Stimulated activated CD4-positive, alpha-beta T cell treated with anti-CD3 and anti-CD28 coated beads, Interleukin-12 subunit alpha, Interleukin-12 subunit beta, amount 100 ng/mL, for 24 hours (primary cell): ENCODE data around the gene C11orf97.
"Not testable (repeated sequence)": the region's sequence is repeated elsewhere in the genome, so short reads cannot be mapped to it uniquely, and the experiment has no call there.

Source experiments
- DNase-seq, 2 experiments: peaks; one replicate each; pipeline ENCODE4 v3.0.0-alpha.2; 2020; ENCODE audit warnings: low read depth in 2 of 2

C11orf97 gene

DNA sequence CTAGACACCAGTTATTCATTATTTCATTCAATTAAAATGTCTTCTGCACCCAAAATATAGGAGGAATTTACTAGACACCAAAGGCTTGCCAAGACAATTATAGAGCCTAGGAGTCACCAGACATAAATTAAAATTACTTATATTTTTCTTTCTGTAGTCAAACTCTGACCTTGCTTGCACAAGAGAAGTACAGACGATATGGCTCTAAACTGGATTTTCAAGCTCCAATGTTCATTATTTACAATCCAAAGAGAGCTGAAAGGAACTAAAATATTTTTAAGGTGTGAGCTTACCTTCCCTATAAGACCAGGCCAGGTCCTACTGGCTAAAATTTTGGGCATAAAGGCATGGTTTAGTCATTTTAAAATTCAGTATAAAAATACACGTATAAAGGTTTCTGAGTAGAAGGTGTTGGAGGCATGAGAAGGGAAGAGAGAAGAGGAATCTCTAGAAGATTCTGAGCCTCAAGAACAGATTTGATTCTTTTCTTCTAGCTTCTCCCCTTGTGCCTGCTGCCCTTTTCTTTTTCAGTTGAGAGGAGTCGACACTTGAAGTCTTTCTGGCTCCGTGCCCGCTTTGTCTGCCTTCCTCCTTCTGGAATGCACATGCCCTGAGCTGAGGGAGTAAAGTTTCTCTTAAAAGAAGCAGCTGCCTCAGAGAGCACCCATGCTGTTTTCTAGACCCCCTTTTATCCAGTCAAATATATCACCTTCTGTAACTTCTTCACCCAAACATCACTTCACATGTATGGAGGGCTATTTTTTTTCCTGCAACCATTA is 13.5 kb downstream of the C11orf97 start:
- DNase-seq, result no peak

- no peak for DNase-seq
Measured at GRCh38 chr11:94526645-94527438, 14.6 kb downstream of the C11orf97 start.

DNA sequence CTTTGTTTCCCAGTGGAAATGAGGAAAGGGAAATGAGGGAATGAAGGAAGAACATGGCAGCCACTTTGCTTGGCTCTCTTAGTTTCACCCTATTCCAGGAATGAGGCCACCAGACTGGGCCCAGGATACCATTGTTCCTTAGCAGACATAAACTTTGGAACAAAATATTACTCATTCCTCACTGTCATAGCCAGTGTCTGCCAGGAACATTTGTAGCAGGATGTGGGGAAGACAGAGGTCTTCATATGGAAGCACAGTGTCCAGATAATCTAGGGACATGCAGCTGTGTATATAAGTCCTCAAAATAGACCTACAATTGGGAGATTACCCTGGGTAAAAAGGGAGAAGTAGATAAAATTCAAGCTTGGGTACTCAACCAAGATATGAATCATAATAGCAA is 16.3 kb downstream of the C11orf97 start:
- DNase-seq, result no peak

GRCh38 chr11:94532211-94532610 is 19.9 kb downstream of the C11orf97 start:
- no peak for DNase-seq

- DNase-seq, result no peak
Measured at GRCh38 chr11:94533206-94533605, 20.9 kb downstream of the C11orf97 start.

- DNase-seq, result no peak
Measured at GRCh38 chr11:94533696-94534630, 21.7 kb downstream of the C11orf97 start.

GRCh38 chr11:94536386-94536785 is 24.1 kb downstream of the C11orf97 start:
- DNase-seq, result no peak

GRCh38 chr11:94537031-94537600 is 24.9 kb downstream of the C11orf97 start:
- DNase-seq, result no peak

GRCh38 chr11:94539420-94539819 is 27.2 kb downstream of the C11orf97 start:
- DNase-seq, result no peak

- peak; percentile 56 to 73 for DNase-seq
Measured at GRCh38 chr11:94543695-94544645, 31.7 kb downstream of the C11orf97 start, which contains the start of gene FUT4. TSS of gene FUT4 (plus strand) at chr11:94543921. CDS start at chr11:94544134, 213 bp downstream.

- no peak for DNase-seq
Measured at GRCh38 chr11:94544646-94545263, 32.5 kb downstream of the C11orf97 start.

GRCh38 chr11:94545264-94546161 is 33.3 kb downstream of the C11orf97 start:
- no peak for DNase-seq

GRCh38 chr11:94546162-94546470 is 33.9 kb downstream of the C11orf97 start:
- no peak for DNase-seq

- DNase-seq, result no peak
Measured at GRCh38 chr11:94546886-94547285, 34.6 kb downstream of the C11orf97 start.

DNA sequence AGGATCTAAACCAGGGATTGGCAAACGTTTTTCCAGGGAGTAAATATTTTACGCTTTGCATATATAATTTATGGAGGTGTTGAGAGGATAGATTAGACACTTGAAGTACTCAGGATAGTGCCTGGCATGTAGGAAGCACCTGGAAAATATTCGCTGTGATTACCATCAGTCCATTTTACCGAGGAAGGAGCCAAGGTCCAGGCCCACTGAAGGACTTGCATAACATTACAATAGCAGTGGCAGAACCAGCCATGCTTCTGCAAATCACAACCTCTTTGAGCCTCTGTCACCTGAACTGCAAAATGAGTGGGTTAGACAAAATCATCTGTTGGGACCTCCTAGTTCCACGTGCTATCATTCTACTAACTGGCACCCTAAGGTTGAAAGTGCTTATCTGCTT is 36.9 kb downstream of the C11orf97 start:
- no peak for DNase-seq

- no peak for DNase-seq
Measured at GRCh38 chr11:94550513-94550912, 38.3 kb downstream of the C11orf97 start.

- DNase-seq, result no peak
Measured at GRCh38 chr11:94553938-94554337, 41.7 kb downstream of the C11orf97 start.

DNA sequence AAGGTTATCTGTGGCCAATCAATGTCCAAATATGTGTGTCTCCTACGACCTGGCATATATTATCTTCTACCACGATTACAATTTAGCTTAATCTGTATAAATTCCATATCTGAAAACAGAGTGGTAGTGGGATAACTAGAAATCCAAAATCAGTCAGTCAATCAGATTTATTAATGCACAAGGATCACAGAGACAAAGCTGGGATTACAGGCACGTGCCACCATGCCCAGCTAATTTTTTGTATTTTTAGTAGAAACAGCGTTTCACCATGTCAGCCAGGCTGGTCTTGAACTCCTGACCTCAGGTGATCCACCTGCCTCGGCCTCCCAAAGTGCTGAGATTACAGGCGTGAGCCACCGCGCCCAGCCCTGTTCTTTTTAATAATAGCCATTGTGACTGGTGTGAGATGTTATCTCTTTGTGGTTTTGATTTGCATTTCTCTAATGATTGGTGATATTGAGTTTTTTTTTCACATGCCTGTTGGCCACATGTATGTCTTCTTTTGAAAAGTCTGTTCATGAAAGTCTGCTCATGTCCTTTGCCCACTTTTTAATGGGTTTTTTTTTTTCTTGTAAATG is 43.6 kb downstream of the C11orf97 start:
- DNase-seq, result not testable (repeated sequence)

DNA sequence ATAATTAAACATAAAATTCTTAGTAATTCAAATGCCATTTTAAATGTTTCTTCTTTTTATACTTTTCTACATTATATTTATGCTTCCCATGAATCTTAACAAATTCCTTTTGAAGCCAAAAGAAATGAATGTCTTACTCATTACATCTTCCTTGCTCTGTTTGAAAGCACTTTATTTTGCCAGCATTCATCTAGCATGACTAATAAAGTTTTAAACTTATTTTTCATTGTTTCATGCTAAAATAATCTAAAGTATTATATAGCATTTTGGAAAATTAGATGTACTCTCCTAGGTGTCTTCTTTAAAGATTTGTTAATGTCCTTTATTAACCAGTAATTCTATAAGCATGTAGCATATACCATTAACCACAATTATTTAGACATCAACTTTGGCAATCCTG is 45.2 kb downstream of the C11orf97 start:
- no peak for DNase-seq
